Measurements from ENCODE around the gene TATDN3. TPM values are rescaled to one million over a fixed set of nuclear protein-coding genes. Genes with fewer than 3 reads are reported as not detected.

Gene TATDN3
- polyA plus RNA-seq, 1 donor from 2014 or later = 72.0 TPM

DNA sequence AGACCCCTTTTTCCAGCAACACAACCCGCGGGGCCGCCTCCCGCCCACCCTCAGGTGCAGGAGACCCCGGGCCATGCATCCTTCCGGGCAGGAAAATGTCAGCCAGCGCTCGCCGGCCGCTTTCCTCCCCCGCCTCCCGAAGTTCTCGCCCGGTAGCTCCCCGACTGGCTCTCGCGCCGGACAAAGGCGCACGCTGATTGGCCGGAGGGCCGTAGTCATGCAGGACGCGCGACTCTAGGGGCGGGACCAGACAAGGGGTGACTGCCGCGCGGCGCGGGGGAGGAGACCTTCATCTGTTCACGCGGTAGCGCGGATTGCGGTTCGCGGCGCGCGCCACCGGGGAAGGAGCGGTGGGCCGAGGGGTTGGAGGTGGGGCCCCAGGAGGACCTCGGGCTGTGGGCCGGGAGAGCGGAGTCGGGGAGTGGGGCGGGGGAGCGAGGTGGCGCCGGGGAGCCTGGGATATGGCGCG is 66.3 kb downstream of the TATDN3 start, which contains the start of gene FLVCR1:
FLVCR1 (plus strand) TSS at position 284 of the 469 bp plus-strand sequence; CDS start at position 462, 178 bp downstream.
- peak within 1 kb of the TSS; percentile 85 for H2AFZ ChIP-seq (ENCODE audit: low read depth, low read length)
- peak within 1 kb of the TSS; percentile 86 for H3K27ac ChIP-seq (ENCODE audit: low read length)
- peak within 1 kb of the TSS; percentile 97 for H3K4me3 ChIP-seq (ENCODE audit: low read length)
- no peaks in the 10 kb centered on the region for H3K27me3 ChIP-seq (ENCODE audit: insufficient read depth, low read depth, low read length)
- H3K36me3 ChIP-seq (ENCODE audit: insufficient read depth, low read length) = peaks cover 4% of the 10 kb centered on the region
- H3F3A ChIP-seq (ENCODE audit: insufficient read depth, low read length, poor library complexity, severe bottlenecking) = no peaks in the 10 kb centered on the region
- H3K4me2 ChIP-seq (ENCODE audit: low read length) = peak within 1 kb of the TSS; percentile 99
- H3K79me2 ChIP-seq (replicated peaks; ENCODE audit: insufficient read depth, low read length) = peaks cover 42% of the 10 kb centered on the region
- H3K9me3 ChIP-seq (ENCODE audit: low read length) = no peaks in the 10 kb centered on the region
- TF ChIP-seq POLR2AphosphoS5 (IDR thresholded peaks at IDR 0.05) (peak; percentile 91), TAF1 (IDR thresholded peaks at IDR 0.05; ENCODE audit: low read depth) (no peak), SMC3 (conservative IDR thresholded peaks at IDR 0.05; ENCODE audit: poor library complexity) (no peak), EZH2 (IDR thresholded peaks at IDR 0.05; ENCODE audit: borderline replicate concordance, insufficient read depth, low read length, poor library complexity, severe bottlenecking) (no peak), MXI1 (conservative IDR thresholded peaks at IDR 0.05; ENCODE audit: poor library complexity, severe bottlenecking) (peak; percentile 70), RAD21 (conservative IDR thresholded peaks at IDR 0.05) (no peak), EP300 (conservative IDR thresholded peaks at IDR 0.05; ENCODE audit: poor library complexity, severe bottlenecking) (peak; percentile 11)
- TF ChIP-seq, protein P1, sequence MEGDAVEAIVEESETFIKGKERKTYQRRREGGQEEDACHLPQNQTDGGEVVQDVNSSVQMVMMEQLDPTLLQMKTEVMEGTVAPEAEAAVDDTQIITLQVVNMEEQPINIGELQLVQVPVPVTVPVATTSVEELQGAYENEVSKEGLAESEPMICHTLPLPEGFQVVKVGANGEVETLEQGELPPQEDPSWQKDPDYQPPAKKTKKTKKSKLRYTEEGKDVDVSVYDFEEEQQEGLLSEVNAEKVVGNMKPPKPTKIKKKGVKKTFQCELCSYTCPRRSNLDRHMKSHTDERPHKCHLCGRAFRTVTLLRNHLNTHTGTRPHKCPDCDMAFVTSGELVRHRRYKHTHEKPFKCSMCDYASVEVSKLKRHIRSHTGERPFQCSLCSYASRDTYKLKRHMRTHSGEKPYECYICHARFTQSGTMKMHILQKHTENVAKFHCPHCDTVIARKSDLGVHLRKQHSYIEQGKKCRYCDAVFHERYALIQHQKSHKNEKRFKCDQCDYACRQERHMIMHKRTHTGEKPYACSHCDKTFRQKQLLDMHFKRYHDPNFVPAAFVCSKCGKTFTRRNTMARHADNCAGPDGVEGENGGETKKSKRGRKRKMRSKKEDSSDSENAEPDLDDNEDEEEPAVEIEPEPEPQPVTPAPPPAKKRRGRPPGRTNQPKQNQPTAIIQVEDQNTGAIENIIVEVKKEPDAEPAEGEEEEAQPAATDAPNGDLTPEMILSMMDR (IDR thresholded peaks at IDR 0.05; ENCODE audit: poor library complexity, severe bottlenecking) = no peak
- TF ChIP-seq, protein P2, sequence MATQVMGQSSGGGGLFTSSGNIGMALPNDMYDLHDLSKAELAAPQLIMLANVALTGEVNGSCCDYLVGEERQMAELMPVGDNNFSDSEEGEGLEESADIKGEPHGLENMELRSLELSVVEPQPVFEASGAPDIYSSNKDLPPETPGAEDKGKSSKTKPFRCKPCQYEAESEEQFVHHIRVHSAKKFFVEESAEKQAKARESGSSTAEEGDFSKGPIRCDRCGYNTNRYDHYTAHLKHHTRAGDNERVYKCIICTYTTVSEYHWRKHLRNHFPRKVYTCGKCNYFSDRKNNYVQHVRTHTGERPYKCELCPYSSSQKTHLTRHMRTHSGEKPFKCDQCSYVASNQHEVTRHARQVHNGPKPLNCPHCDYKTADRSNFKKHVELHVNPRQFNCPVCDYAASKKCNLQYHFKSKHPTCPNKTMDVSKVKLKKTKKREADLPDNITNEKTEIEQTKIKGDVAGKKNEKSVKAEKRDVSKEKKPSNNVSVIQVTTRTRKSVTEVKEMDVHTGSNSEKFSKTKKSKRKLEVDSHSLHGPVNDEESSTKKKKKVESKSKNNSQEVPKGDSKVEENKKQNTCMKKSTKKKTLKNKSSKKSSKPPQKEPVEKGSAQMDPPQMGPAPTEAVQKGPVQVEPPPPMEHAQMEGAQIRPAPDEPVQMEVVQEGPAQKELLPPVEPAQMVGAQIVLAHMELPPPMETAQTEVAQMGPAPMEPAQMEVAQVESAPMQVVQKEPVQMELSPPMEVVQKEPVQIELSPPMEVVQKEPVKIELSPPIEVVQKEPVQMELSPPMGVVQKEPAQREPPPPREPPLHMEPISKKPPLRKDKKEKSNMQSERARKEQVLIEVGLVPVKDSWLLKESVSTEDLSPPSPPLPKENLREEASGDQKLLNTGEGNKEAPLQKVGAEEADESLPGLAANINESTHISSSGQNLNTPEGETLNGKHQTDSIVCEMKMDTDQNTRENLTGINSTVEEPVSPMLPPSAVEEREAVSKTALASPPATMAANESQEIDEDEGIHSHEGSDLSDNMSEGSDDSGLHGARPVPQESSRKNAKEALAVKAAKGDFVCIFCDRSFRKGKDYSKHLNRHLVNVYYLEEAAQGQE (IDR thresholded peaks at IDR 0.05; ENCODE audit: borderline replicate concordance) = peak; percentile 40
- H4K20me1 ChIP-seq (ENCODE audit: insufficient read depth) = no peaks in the 10 kb centered on the region
- no peaks in the 10 kb centered on the region for H3K9me2 ChIP-seq (ENCODE audit: insufficient read depth, low read length)
- peak within 1 kb of the TSS; percentile 88 for H3K9ac ChIP-seq (ENCODE audit: low read length)

DNA sequence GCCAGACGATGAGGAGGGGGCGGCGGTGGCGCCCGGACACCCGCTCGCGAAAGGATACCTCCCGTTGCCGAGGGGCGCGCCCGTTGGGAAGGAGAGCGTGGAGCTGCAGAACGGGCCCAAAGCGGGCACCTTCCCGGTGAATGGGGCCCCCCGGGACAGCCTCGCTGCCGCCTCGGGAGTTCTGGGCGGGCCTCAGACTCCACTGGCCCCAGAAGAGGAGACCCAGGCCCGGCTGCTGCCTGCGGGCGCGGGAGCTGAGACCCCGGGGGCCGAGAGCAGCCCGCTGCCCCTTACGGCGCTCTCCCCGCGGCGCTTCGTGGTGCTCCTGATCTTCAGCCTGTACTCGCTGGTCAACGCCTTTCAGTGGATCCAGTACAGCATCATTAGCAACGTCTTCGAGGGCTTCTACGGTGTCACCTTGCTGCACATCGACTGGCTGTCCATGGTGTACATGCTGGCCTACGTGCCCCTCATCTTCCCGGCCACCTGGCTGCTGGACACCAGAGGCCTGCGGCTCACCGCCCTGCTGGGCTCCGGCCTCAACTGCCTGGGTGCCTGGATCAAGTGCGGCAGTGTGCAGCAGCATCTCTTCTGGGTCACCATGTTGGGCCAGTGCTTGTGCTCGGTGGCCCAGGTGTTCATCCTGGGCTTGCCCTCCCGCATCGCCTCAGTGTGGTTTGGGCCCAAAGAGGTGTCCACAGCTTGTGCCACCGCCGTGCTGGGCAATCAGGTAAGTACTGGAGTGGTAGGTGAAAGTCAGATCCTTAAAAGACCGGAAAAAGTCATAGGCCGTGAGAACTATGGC is 67.0 kb downstream of the TATDN3 start:
- peaks cover 4% of the 10 kb centered on the region for H3K36me3 ChIP-seq (ENCODE audit: insufficient read depth, low read length)
- no peaks in the 10 kb centered on the region for H4K20me1 ChIP-seq (ENCODE audit: insufficient read depth)
- peak overlapping the region; percentile 85 for H2AFZ ChIP-seq (ENCODE audit: low read depth, low read length)

More for the DNA sequence above, 67.0 kb downstream of the TATDN3 start:
- Histone ChIP-seq H3K4me3 (ENCODE audit: low read length) (peak overlapping the region; percentile 97), H3F3A (ENCODE audit: insufficient read depth, low read length, poor library complexity, severe bottlenecking) (no peaks in the 10 kb centered on the region), H3K4me2 (ENCODE audit: low read length) (peak overlapping the region; percentile 99), H3K79me2 (replicated peaks; ENCODE audit: insufficient read depth, low read length) (peaks cover 42% of the 10 kb centered on the region), H3K27ac (ENCODE audit: low read length) (peak overlapping the region; percentile 86), H3K9me2 (ENCODE audit: insufficient read depth, low read length) (no peaks in the 10 kb centered on the region), H3K9me3 (ENCODE audit: low read length) (no peaks in the 10 kb centered on the region), H3K9ac (ENCODE audit: low read length) (peak overlapping the region; percentile 88), H3K27me3 (ENCODE audit: insufficient read depth, low read depth, low read length) (no peaks in the 10 kb centered on the region)
- TF ChIP-seq, protein P1 (IDR thresholded peaks at IDR 0.05; ENCODE audit: poor library complexity, severe bottlenecking) = no peak
- TF ChIP-seq EZH2 (IDR thresholded peaks at IDR 0.05; ENCODE audit: borderline replicate concordance, insufficient read depth, low read length, poor library complexity, severe bottlenecking) = no peak

All from neural cell (in vitro differentiated cells).